Esophagus muscularis mucosa (tissue), 4 donors: ENCODE data around the gene JPT1.

Experiments used
- CTCF ChIP-seq, 3 experiments: fragments of 200-600 bp in 2 of 3; fragments of 450-650 bp in 1 of 3; sonication (generic) in 2 of 3; IDR thresholded peaks; one replicate each; pipeline ENCODE4 v1.5.1; 2017 to 2019; ENCODE audit warnings: antibody characterized with exemption in 3 of 3, mild to moderate bottlenecking in 2 of 3, moderate library complexity in 1 of 3
- EP300 ChIP-seq: sonication (generic); formaldehyde crosslinking; IDR thresholded peaks from one replicate; pipeline ENCODE4 v1.6.1; 2017; ENCODE audit warnings: antibody characterized with exemption
- POLR2A ChIP-seq: fragments of 450-650 bp; IDR thresholded peaks from one replicate; pipeline ENCODE4 v1.6.1; 2017; ENCODE audit warnings: antibody characterized with exemption, moderate library complexity, mild to moderate bottlenecking, low read depth
- POLR2AphosphoS5 ChIP-seq, 2 donors: sonication (generic); formaldehyde crosslinking; IDR thresholded peaks; one replicate each; pipeline ENCODE4 v1.6.1; 2017; ENCODE audit warnings: antibody characterized with exemption in 2 of 2

GRCh38 chr17:75128694-75129505 lies 25.4 kb downstream of the JPT1 start:
- TF ChIP-seq CTCF (IDR thresholded peaks at IDR 0.05) (no peak), EP300 (no peak), POLR2AphosphoS5 (IDR thresholded peaks at IDR 0.05) (no peak), POLR2A (no peak)
